ENCODE data around the gene GSTO2. TPM values are rescaled to one million over a fixed set of nuclear protein-coding genes. Genes with fewer than 3 reads are reported as not detected.

GSTO2 gene
- total RNA-seq, 1 experiment from 2014 or later, result 1.1 TPM

DNA sequence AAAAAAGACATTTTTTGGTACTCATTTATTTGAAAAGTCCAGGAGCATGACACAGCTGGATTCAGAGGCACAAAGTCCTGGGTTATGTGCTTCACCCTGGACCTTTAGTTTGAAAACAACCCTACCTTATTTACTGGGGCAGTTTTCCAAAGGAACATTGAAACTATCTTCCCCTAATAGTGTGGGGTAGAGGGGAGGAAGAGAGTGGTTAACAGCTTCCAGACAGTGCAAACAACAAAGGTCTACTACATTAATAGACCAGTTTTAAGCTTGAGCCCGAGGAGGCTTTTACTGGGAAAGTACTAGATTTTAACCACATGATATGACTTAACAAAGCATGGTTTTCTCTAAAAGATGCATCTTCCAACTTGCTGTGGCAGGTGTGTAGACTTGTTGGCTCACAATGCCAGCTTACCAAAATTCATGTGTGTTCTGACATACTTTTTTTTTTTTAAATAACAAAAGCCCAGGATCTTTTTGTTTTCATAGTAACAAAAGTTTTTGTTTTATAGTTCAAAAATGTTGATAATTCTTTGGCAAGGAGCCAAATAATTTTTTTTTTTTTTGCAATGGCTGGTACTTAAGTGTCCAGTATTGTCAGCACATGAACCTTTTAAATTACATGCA lies 12.5 kb upstream of the GSTO2 start:
- intact Hi-C loops (cut with micrococcal nuclease; ENCODE audit: unreplicated experiment), result no loop called here
- no TSS peak for BruUV-seq (replicated peaks)
- TF ChIP-seq, protein P1, sequence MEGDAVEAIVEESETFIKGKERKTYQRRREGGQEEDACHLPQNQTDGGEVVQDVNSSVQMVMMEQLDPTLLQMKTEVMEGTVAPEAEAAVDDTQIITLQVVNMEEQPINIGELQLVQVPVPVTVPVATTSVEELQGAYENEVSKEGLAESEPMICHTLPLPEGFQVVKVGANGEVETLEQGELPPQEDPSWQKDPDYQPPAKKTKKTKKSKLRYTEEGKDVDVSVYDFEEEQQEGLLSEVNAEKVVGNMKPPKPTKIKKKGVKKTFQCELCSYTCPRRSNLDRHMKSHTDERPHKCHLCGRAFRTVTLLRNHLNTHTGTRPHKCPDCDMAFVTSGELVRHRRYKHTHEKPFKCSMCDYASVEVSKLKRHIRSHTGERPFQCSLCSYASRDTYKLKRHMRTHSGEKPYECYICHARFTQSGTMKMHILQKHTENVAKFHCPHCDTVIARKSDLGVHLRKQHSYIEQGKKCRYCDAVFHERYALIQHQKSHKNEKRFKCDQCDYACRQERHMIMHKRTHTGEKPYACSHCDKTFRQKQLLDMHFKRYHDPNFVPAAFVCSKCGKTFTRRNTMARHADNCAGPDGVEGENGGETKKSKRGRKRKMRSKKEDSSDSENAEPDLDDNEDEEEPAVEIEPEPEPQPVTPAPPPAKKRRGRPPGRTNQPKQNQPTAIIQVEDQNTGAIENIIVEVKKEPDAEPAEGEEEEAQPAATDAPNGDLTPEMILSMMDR (IDR thresholded peaks at IDR 0.05; ENCODE audit: insufficient read depth in 1 of 2, low read depth in 1 of 2, low read length in 1 of 2, severe bottlenecking in 1 of 2, unreplicated experiment in 1 of 2), result no peak
- H3K27me3 Mint-ChIP-seq (ENCODE audit: insufficient read depth, unreplicated experiment), result no peaks in the 10 kb centered on the region
- no peak overlapping the region for H3K27ac Mint-ChIP-seq (ENCODE audit: unreplicated experiment)
- no peaks in the 10 kb centered on the region for H3K36me3 ChIP-seq (ENCODE audit: control insufficient read depth, insufficient read depth, low read length)
- peaks cover 29% of the 10 kb centered on the region for H3K4me1 Mint-ChIP-seq (ENCODE audit: low read depth, unreplicated experiment)
- H3K4me3 Mint-ChIP-seq (ENCODE audit: unreplicated experiment), result peak overlapping the region; percentile 81
- H3K36me3 Mint-ChIP-seq (ENCODE audit: insufficient read depth, unreplicated experiment), result peaks cover 47% of the 10 kb centered on the region
- ChIA-PET CTCF (interaction anchor here (3.3 kb wide), 1 partner anchor 135 kb away, joined by 14 read pairs; the partner anchor contains the start of gene SFR1), POLR2A (no interaction called here)
- H3K4me3 ChIP-seq (ENCODE audit: low read depth, low read length), result peak overlapping the region; percentile 2
- no peak for DNase-seq
- H3K4me1 ChIP-seq, result peaks cover 35% of the 10 kb centered on the region
- H3K9me3 ChIP-seq, result no peaks in the 10 kb centered on the region
- no peaks in the 10 kb centered on the region for H3K27me3 ChIP-seq (replicated peaks; ENCODE audit: control insufficient read depth, insufficient read depth, low read length)
- no peaks in the 10 kb centered on the region for H3K9me3 Mint-ChIP-seq (ENCODE audit: unreplicated experiment)

DNA sequence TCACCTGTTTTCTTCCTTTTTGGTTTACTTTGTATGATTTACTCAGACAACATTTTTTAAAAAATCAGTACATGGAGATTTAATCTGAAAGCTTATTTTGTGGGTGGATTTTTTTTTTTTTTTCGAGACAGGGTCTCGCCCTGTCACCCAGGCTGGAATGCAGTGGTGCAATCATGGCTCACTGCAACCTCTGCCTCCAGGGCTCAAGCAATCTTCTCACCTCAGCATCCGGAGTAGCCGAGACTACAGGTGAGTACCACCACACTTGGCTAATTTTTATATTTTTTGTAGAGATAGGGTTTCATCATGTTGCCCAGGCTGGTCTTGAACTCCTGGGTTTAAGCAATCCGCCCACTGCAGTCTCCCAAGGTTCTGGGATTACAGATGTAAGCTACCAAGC lies 11.7 kb upstream of the GSTO2 start:
- peaks cover 25% of the 10 kb centered on the region for H3K4me1 Mint-ChIP-seq (ENCODE audit: low read depth, unreplicated experiment)

DNA sequence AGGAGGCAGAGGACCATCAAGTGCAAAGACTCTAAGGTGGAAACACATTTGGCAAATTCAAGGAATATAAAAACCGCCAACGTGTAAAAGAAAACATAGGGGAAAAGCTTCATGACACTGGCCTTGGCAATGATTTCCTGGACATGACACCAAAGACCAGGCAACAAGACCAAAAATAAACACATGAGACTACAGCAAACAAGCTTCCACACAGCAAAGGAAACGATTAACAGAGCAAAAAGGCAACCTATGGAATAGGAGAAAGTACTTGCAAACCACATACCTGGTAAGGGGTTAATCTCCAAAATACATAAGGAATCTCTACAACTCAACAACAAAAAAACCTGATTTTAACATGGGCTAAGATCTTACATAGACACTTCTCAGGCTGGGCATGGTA lies 10.8 kb upstream of the GSTO2 start:
- Mint-ChIP-seq H3K4me1 (ENCODE audit: low read depth, unreplicated experiment) (peaks cover 15% of the 10 kb centered on the region), H3K4me3 (ENCODE audit: unreplicated experiment) (no peak overlapping the region), H3K36me3 (ENCODE audit: insufficient read depth, unreplicated experiment) (peaks cover 52% of the 10 kb centered on the region), H3K9me3 (ENCODE audit: unreplicated experiment) (no peaks in the 10 kb centered on the region), H3K27ac (ENCODE audit: unreplicated experiment) (no peak overlapping the region), H3K27me3 (ENCODE audit: insufficient read depth, unreplicated experiment) (no peaks in the 10 kb centered on the region)
- Histone ChIP-seq H3K4me3 (ENCODE audit: low read depth, low read length) (no peak overlapping the region), H3K9me3 (no peaks in the 10 kb centered on the region), H3K36me3 (ENCODE audit: control insufficient read depth, insufficient read depth, low read length) (peaks cover 3% of the 10 kb centered on the region; the same call in 1 of the 2 replicates), H3K27me3 (replicated peaks; ENCODE audit: control insufficient read depth, insufficient read depth, low read length) (no peaks in the 10 kb centered on the region), H3K4me1 (peaks cover 24% of the 10 kb centered on the region)
- CTCF ChIA-PET, result no interaction called here
- DNase-seq, result no peak
- intact Hi-C loops (cut with micrococcal nuclease; ENCODE audit: unreplicated experiment), result no loop called here
- POLR2A ChIA-PET, result no interaction called here
- BruUV-seq (replicated peaks), result no TSS peak
- TF ChIP-seq, protein P1 (IDR thresholded peaks at IDR 0.05; ENCODE audit: insufficient read depth in 1 of 2, low read depth in 1 of 2, low read length in 1 of 2, severe bottlenecking in 1 of 2, unreplicated experiment in 1 of 2), result no peak

More for the DNA sequence above, 11.7 kb upstream of the GSTO2 start:
- no peak for DNase-seq
- H3K27me3 ChIP-seq (replicated peaks; ENCODE audit: control insufficient read depth, insufficient read depth, low read length), result no peaks in the 10 kb centered on the region
- H3K36me3 ChIP-seq (ENCODE audit: control insufficient read depth, insufficient read depth, low read length), result peaks cover 3% of the 10 kb centered on the region; the same call in 1 of the 2 replicates
- Mint-ChIP-seq H3K36me3 (ENCODE audit: insufficient read depth, unreplicated experiment) (peaks cover 55% of the 10 kb centered on the region), H3K27me3 (ENCODE audit: insufficient read depth, unreplicated experiment) (no peaks in the 10 kb centered on the region), H3K9me3 (ENCODE audit: unreplicated experiment) (no peaks in the 10 kb centered on the region), H3K4me3 (ENCODE audit: unreplicated experiment) (no peak overlapping the region), H3K27ac (ENCODE audit: unreplicated experiment) (no peak overlapping the region)
- H3K4me1 ChIP-seq, result peaks cover 28% of the 10 kb centered on the region
- POLR2A ChIA-PET, result no interaction called here
- CTCF ChIA-PET, result no interaction called here
- no peak overlapping the region for H3K4me3 ChIP-seq (ENCODE audit: low read depth, low read length)
- TF ChIP-seq, protein P1 (IDR thresholded peaks at IDR 0.05; ENCODE audit: insufficient read depth in 1 of 2, low read depth in 1 of 2, low read length in 1 of 2, severe bottlenecking in 1 of 2, unreplicated experiment in 1 of 2), result no peak
- H3K9me3 ChIP-seq, result no peaks in the 10 kb centered on the region
- no TSS peak for BruUV-seq (replicated peaks)
- intact Hi-C loops (cut with micrococcal nuclease; ENCODE audit: unreplicated experiment), result no loop called here
